HG02943 (cell line): Measurements from ENCODE around the gene KCNK17.

Experiments
- ATAC-seq: cut with Tn5 transposase; IDR thresholded peaks from one replicate; pipeline ENCODE4 v1.9.1; 2021; ENCODE audit warnings: mild to moderate bottlenecking, low read depth, moderate library complexity; ENCODE audit not compliant: unreplicated experiment

KCNK17 gene

GRCh38 chr6:39274903-39275302 is 39.3 kb downstream of the KCNK17 start:
- ATAC-seq: no peak

DNA sequence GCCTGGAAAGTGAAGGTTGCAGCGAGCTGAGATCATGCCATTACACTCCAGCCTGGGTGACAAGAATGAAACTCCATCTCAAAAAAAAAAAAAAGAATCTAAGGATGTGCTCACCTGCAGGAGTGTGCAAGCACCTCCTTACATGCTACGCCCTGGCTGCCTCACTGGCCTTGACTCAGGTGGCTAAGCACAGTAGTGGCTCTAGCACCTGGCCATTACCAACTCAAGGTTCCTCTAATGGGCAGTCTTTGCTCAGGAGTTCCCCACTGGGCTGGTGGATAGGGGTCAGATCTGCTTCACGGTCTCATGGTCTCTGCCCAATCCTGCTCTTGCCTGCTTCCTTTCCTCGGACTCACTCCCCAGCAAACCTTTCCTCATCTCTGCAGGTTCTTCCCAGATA is 39.7 kb downstream of the KCNK17 start:
- no peak for ATAC-seq

DNA sequence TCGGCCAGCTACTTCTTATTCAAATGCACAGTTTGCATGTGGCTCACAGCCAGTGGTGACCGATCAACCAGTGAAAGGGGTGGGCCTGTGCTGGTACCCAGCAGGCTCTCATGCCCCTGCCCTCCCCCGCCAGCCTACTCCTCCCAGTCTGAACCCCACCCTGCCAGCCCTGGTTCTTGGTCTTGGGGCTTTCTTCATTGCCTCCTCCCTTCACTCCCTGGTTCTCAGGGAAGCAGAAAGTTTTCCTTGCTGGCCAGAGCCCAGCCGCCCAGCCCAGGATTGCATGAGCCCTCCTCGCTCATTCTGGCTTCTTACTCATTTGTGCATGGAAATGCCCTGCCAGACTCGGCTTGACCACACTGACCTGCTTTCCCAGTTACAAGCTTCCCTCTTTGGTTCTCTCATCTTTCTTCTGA is 40.8 kb downstream of the KCNK17 start:
- no peak for ATAC-seq

DNA sequence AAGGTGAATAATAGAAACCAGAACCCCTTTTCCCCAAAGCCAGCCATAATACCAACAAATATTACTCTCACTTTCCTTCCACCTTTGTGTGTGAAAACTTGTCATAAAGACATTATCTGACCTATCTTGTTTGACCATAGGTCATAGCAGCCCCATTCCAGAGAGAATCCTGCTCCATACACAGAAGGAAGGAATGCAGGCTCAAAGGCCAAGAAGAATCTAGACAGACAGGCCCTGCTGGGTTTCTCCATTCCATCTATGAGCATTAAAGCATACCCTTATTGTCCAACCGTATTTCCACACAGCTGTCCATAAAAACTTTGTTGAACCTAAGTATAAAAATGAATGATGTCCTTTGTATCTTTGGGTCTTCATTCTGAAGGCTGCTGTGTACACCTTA is 44.3 kb downstream of the KCNK17 start:
- no peak for ATAC-seq

DNA sequence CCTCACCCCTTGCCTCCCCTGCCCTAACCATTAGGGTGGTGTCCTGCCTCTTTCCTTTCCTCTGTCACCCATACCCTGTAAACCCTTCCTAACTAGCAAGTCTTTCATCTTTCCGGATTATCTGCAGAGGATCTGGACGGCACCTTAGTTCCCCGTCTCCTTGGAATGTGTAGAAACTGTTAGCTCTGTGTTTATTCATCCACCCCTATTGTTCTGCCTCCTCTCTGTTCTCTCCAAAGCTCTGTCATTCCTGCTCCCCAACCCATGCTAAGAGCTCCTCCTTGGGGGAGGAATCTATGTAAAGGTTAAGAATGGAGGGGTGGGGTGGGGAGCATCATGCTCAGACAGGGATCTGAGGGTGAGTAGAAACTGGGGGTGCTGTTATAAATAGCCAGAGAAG is 45.5 kb downstream of the KCNK17 start:
- no peak for ATAC-seq

GRCh38 chr6:39268171-39268570 is 46.0 kb downstream of the KCNK17 start:
- no peak for ATAC-seq

GRCh38 chr6:39266782-39267355 is 47.4 kb downstream of the KCNK17 start:
- ATAC-seq: no peak

GRCh38 chr6:39266375-39266774 is 47.8 kb downstream of the KCNK17 start:
- ATAC-seq: no peak

DNA sequence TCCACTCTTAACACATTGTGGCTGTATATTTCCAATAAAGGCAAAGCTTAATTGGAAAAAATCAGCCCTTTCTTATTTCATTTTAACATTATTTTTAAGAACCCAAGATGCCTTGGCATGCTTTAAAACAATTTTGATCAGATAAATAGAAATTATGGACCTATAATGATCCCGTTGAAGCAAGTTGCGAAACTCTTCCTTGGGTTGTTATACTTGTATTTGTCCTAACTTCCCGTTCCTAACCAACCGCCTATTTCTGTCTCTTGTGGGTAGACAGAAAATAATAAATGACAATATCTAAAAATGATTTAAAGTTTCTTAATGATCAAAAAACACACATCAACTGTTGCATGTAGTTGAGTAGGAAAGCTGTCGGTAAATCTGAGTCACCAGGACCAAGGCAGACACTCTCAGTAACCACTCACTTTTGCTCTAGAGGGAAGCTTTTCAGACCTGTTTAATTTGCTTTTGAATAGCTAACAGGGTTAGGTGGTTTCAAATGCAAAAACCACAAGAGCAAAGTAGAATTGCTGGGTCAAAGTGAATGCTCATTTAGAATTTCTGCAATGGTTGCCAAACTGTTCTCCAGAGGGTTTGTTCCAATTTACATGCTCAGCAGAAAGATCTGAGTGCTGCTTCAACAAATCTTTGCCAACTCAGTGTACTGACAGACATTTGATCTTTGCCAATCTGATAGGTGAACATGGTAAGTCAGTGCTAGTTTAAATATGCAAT is 50.7 kb downstream of the KCNK17 start:
- no peak for ATAC-seq

DNA sequence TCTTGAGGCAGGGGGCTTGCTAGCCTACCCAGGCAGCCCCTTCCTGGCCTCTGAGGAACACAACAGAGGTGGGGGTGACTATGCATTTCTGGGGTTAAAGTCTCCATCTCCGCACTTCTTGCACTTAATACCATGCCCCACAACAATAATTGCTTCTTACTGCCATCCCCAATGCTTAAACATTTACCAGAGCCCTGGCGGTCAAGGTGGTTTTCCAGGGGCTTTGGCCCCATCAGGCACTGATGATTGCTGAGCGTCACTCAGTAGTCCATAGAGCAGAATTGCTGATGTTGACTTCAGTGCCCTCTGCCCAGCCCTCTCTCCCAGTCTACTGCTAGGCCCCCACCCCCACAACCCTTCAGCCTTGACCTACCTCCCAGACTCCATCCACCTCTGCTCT is 52.5 kb downstream of the KCNK17 start:
- no peak for ATAC-seq

DNA sequence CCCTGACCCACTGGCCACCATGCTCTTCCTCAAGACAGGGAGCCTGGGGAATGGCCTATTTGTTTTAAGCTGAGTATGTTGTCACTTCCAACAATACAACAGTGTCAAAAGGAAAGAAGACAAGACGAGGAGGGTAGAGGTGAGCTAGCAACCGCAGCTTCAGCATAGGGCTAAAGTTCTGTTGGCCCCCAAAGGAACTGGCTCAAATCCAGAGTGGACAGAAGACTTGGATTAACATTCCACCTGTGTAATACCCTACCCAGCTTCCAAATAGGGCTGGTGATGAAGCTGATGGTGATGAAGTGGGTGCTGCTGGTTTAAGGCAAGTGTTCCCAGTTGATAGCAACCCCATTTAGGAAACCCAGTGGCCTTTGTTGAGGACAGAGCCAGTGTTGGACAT is 53.3 kb downstream of the KCNK17 start:
- no peak for ATAC-seq

DNA sequence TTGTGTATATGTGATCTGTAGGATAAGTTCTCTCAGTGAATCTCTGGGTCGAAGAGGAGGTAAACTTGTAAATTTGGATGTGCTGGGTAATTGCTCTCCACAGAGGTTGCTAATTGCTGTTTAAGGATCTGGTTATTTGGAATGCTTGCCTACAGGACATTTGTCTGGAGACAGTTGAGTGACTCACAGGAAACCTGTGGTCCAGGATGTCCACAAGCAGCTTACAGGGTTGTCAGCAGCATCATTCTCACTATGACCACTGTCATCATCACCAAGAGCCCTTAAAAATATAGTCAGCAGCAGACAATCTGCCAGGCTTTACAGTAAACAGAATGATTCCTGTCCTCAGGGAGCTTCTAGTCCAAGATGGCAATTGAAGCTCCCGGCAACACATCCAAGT is 53.8 kb downstream of the KCNK17 start:
- no peak for ATAC-seq

DNA sequence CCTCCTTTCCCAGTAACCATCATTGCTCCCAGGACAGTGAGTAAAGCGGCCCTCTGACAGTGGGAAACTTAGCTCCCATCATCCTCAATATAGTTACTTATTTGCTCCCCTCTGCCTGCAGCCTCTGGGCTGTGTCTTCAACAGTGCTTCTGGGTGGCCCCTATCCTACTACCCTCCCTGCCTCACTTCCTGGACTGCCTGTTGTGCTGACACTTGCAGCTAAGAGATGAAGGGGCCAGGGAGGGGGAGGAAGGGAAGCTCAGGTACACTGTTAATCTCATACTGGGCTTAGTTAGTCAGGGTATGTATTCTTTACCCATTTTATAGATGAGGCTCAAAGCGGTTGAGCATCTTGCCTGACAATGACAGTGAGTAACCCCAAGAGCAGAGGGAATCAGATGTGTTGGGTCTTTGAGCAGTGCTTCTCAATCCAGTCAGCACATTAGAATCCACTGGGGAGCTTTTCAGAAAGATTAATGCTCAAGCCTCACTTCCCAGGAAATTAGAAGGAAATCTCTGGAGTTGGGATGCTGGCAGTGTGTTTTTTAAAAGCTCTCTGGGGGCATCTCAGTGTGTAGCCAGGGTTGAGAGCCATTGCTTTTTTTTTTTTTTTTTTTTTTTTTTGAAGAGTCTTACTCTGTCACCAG is 57.8 kb downstream of the KCNK17 start:
- no peak for ATAC-seq

- ATAC-seq: no peak
Measured at GRCh38 chr6:39254999-39255535, 59.2 kb downstream of the KCNK17 start.

DNA sequence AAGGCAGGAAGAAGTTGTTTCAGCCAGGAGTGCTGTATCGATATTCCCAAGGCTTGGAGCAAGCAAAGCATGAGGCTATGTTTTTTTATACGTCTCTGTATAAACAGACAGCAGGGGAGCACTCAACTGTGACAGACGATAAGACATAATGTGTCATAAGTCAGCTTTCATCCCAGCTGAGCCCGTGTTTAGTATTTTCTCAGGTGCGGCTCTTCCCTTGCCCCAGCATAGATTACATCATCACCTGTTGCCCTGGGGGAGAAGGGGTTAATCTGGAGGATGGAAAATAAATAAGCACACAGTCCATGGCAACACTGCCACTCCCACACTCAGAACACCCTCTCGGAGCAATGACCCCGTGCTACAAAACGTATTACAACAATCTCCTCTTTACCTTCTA is 62.8 kb downstream of the KCNK17 start:
- ATAC-seq: no peak

- no peak for ATAC-seq
Measured at GRCh38 chr6:39250507-39250906, 63.7 kb downstream of the KCNK17 start.

- ATAC-seq: no peak
Measured at GRCh38 chr6:39249278-39249677, 64.9 kb downstream of the KCNK17 start.
